ENCODE results near the gene ZNF140.

The ZNF140 gene

GRCh38 chr12:133106253-133106652 lies 25.5 kb downstream of the ZNF140 start:
- no peak overlapping the region for H3K4me3 ChIP-seq (replicated peaks; ENCODE audit: low read depth, low read length)
- no peak for TF ChIP-seq CTCF (IDR thresholded peaks at IDR 0.05; ENCODE audit: low read depth, low read length, missing control alignments)
- no peak for DNase-seq (ENCODE audit: extremely low read depth, low read depth)

- no peak overlapping the region for H3K4me3 ChIP-seq (replicated peaks; ENCODE audit: low read depth, low read length)
- DNase-seq (ENCODE audit: extremely low read depth, low read depth) = no peak
- TF ChIP-seq CTCF (IDR thresholded peaks at IDR 0.05; ENCODE audit: low read depth, low read length, missing control alignments) = no peak
Measured at GRCh38 chr12:133107121-133107520, 26.4 kb downstream of the ZNF140 start.

- TF ChIP-seq CTCF (IDR thresholded peaks at IDR 0.05; ENCODE audit: low read depth, low read length, missing control alignments) = no peak
- no peak overlapping the region for H3K4me3 ChIP-seq (replicated peaks; ENCODE audit: low read depth, low read length)
- no peak for DNase-seq (ENCODE audit: extremely low read depth, low read depth)
Measured at GRCh38 chr12:133108150-133108549, 27.4 kb downstream of the ZNF140 start.

- DNase-seq (ENCODE audit: extremely low read depth, low read depth) = no peak
- no peak overlapping the region for H3K4me3 ChIP-seq (replicated peaks; ENCODE audit: low read depth, low read length)
- TF ChIP-seq CTCF (IDR thresholded peaks at IDR 0.05; ENCODE audit: low read depth, low read length, missing control alignments) = no peak
Measured at GRCh38 chr12:133120385-133121191, 39.9 kb downstream of the ZNF140 start.

- DNase-seq (ENCODE audit: extremely low read depth, low read depth) = no peak
- TF ChIP-seq CTCF (IDR thresholded peaks at IDR 0.05; ENCODE audit: low read depth, low read length, missing control alignments) = no peak
- no peak overlapping the region for H3K4me3 ChIP-seq (replicated peaks; ENCODE audit: low read depth, low read length)
Measured at GRCh38 chr12:133124674-133125073, 44.0 kb downstream of the ZNF140 start.

GRCh38 chr12:133129368-133130037 lies 48.8 kb downstream of the ZNF140 start:
- peak overlapping the region; percentile 79 for H3K4me3 ChIP-seq (replicated peaks; ENCODE audit: low read depth, low read length)
- no peak for TF ChIP-seq CTCF (IDR thresholded peaks at IDR 0.05; ENCODE audit: low read depth, low read length, missing control alignments)
- DNase-seq (ENCODE audit: extremely low read depth, low read depth) = no peak

Measured in HFF-Myc (cell line).